Activated naive CD8-positive, alpha-beta T cell treated with anti-CD3 and anti-CD28 coated beads, Interleukin-2, amount 10 ng/mL, durations not matched to agents 7 days and 5 days (primary cell): ENCODE results near the gene KIF13A. TPM values are rescaled to one million over a fixed set of nuclear protein-coding genes. Genes with fewer than 3 reads are reported as not detected.
"Not testable (repeated sequence)": the region's sequence is repeated elsewhere in the genome, so short reads cannot be mapped to it uniquely, and the experiment has no call there.

Source experiments
- ATAC-seq: fragments of 150-1000 bp; cut with Tn5 transposase; one replicate; pipeline ENCODE4 v1.10.0; 2021; ENCODE audit warnings: low read depth, moderate library complexity
- POLR2A ChIA-PET: fragments of 350-600 bp; sonication (Branson Sonifier 250); formaldehyde crosslinking; loops from one replicate; lab custom pipeline; 2021; ENCODE audit warnings: antibody characterized with exemption; lab: Charles Lee
- DNase-seq: peaks from one replicate; pipeline ENCODE4 v3.0.0; 2021
- H3K27ac Mint-ChIP-seq: one replicate; pipeline ENCODE4 v1.8.0; 2022; ENCODE audit warnings: mild to moderate bottlenecking, mixed read lengths
- H3K27me3 Mint-ChIP-seq: one replicate; pipeline ENCODE4 v1.8.0; 2022; ENCODE audit warnings: mild to moderate bottlenecking, moderate library complexity, mixed read lengths
- H3K36me3 Mint-ChIP-seq: one replicate; pipeline ENCODE4 v1.8.0; 2021; ENCODE audit warnings: mild to moderate bottlenecking, mixed read lengths
- H3K4me1 Mint-ChIP-seq: one replicate; pipeline ENCODE4 v1.8.0; 2021; ENCODE audit warnings: mixed read lengths
- H3K4me3 Mint-ChIP-seq: one replicate; pipeline ENCODE4 v1.8.0; 2022; ENCODE audit warnings: mild to moderate bottlenecking, moderate library complexity, mixed read lengths
- H3K9me3 Mint-ChIP-seq: one replicate; pipeline ENCODE4 v1.8.0; 2021; ENCODE audit warnings: mixed read lengths
- total RNA-seq, 2 experiments: library from RNA; stranded (reverse); gene quantifications; one replicate each; pipeline ENCODE4 v1.2.3, GENCODE V29; 2021

Gene KIF13A
- total RNA-seq, 2 experiments from 2014 or later: 0.30 to 0.54 TPM

DNA sequence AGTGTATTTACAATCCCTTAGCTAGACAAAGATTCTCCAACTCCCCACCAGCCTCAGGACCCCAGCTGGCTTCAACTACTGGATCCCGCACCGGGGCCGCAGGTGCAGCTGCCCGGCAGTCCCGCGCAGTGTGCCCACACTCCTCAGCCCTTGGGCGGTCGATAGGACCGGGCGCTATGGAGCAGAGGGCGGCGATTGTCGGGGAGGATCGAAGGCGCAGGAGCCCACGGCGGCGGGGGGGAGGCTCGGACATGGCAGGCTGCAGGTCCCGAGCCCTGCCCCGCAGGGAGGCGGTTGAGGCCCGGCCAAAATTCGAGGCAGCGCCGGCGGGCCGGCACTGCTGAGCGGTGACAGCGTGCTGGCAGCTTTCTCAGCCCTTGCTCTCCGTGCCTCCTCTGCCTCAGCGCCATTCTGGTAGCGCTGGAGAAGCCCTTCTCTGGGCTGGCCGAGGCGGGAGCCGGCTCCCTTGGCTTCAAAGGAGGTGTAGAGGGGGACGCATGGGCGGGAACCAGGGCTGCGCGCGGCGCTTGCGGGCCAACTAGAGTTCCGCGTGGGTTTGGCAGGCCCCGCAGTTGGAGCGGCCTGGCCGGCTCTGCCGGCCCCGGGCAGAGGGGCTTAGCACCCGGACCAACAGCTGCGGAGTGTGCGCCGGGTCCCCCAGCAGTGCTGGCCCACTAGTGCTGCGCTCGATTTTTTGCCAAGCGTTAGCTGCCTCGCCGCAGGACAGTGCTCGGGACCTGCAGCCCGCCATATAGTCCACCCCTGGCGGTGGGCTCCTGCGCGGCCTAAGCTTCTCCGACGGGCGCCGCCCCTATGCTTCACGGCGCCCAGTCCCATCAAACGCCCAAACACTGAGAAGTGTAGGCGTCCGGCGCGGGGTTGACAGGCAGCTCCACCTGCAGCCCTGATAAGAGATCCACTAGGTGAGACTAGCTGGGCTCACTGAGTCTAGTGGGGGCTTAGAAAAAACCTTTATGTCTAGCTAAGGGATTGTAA lies 32.4 kb upstream of the KIF13A start:
- POLR2A ChIA-PET: no interaction called here
- Mint-ChIP-seq H3K36me3 (no peaks in the 10 kb centered on the region), H3K4me3 (no peak overlapping the region), H3K9me3 (no peaks in the 10 kb centered on the region), H3K27me3 (peaks cover 7% of the 10 kb centered on the region), H3K4me1 (no peaks in the 10 kb centered on the region), H3K27ac (no peak overlapping the region)
- ATAC-seq (no peak), DNase-seq (no peak)

DNA sequence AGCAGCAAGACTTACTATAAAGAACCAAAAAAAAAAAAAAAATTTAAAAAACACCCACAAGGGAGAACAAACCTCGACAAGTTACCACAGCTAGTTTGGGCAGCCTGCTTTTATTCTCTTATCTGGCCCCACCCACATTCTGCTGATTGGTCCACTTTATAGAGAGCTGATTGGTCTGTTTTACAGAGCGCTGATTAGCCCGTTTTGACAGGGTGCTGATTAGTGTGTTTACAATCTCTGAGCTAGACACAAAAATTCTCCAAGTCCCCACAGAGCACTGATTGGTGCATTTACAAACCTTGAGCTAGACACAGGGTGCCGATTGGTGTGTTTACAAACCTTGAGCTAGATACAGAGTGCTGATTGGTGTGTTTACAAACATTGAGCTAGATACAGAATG lies 31.7 kb upstream of the KIF13A start:
- H3K4me1 Mint-ChIP-seq, H3K9me3 Mint-ChIP-seq, H3K27me3 Mint-ChIP-seq, DNase-seq, ATAC-seq, POLR2A ChIA-PET, H3K4me3 Mint-ChIP-seq, H3K27ac Mint-ChIP-seq, H3K36me3 Mint-ChIP-seq: not testable (repeated sequence)

DNA sequence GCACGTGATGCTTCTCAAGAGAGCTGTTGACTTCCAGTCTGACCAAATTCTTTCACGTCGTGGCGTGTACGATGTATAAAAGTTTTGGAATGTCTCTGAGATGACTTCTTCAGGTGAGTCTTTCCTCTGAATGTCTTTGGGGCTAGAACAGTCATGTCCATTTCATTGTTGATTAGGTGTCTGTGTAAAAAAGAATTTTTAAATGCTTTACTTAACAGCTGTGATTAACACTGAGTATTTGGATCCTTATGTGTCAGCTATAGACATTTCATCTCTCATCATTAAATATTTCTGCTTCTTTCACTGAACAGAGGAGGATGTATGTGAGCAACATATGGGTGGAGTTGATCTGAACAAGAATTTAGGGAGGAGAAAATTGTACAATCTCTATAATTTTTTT lies 29.3 kb upstream of the KIF13A start:
- POLR2A ChIA-PET: no interaction called here
- DNase-seq (no peak), ATAC-seq (no peak)
- no peaks in the 10 kb centered on the region for H3K36me3 Mint-ChIP-seq
- no peaks in the 10 kb centered on the region for H3K9me3 Mint-ChIP-seq
- H3K4me3 Mint-ChIP-seq: no peak overlapping the region
- H3K4me1 Mint-ChIP-seq: no peaks in the 10 kb centered on the region
- no peak overlapping the region for H3K27ac Mint-ChIP-seq
- H3K27me3 Mint-ChIP-seq: peaks cover 9% of the 10 kb centered on the region

DNA sequence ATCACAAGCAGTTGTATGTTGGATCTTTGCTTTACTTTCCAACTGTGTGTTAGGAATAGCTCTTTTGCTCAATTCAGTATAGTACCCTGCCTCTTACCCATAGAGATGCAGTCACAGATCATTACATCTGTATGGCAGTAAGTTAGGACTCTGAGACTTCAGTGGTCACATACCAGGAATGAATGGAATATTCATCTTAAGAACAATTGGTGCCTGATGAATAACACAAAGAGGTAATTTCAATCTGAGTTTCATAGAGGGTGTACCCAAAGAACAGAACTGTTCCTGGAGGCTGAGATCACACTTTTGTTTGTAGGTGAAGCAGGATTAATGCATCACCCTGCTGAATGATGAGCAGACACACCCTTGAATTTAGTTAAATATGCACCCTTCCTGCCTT lies 28.7 kb upstream of the KIF13A start:
- peaks cover 9% of the 10 kb centered on the region for H3K27me3 Mint-ChIP-seq
- no peaks in the 10 kb centered on the region for H3K4me1 Mint-ChIP-seq
- no peaks in the 10 kb centered on the region for H3K36me3 Mint-ChIP-seq
- DNase-seq (no peak), ATAC-seq (no peak)
- H3K4me3 Mint-ChIP-seq: no peak overlapping the region
- H3K9me3 Mint-ChIP-seq: no peaks in the 10 kb centered on the region
- H3K27ac Mint-ChIP-seq: no peak overlapping the region
- POLR2A ChIA-PET: no interaction called here

DNA sequence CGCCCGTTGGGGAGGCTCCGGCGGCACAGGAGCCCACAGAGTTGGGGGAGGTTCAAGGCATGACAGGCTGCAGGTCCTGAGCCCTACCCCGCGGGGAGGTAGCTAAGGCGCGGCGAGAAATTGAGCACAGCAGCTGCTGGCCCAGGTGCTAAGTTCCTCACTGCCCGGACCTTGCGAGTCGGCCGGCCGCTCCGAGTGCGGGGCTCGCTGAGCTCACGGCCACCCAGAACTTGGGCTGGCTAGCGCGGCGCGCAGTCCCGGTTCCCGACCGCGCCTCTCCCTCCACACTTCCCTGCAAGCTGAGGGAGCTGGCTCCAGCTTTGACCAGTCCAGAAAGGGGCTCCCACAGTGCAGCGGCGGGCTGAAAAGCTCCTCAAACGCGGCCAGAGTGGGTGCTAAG lies 23.9 kb upstream of the KIF13A start:
- Mint-ChIP-seq H3K4me3 (no peak overlapping the region), H3K9me3 (no peaks in the 10 kb centered on the region)

DNA sequence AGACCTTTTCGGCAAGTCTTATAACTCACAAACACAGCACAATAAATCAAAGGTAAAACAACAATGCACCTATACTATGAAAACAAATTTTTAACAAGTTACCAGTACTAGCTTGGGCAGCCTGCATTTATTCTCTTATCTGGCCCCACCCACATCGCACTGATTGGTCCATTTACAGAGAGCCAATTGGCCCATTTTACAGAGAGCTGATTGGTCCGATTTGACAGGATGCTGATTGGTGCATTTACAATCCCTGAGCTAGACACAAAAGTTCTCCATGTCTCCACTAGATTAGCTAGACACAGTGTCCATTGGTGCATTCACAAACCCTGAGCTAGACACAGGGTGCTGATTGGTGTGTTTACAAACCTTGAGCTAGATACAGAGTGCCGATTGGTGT lies 23.1 kb upstream of the KIF13A start:
- H3K27ac Mint-ChIP-seq, H3K4me1 Mint-ChIP-seq, ATAC-seq, H3K27me3 Mint-ChIP-seq, H3K36me3 Mint-ChIP-seq, H3K9me3 Mint-ChIP-seq, POLR2A ChIA-PET, H3K4me3 Mint-ChIP-seq, DNase-seq: not testable (repeated sequence)

More for the DNA sequence above, 23.9 kb upstream of the KIF13A start:
- DNase-seq: no peak
- H3K4me1 Mint-ChIP-seq: no peaks in the 10 kb centered on the region
- no peak overlapping the region for H3K27ac Mint-ChIP-seq
- POLR2A ChIA-PET: no interaction called here
- H3K36me3 Mint-ChIP-seq: no peaks in the 10 kb centered on the region
- peaks cover 3% of the 10 kb centered on the region for H3K27me3 Mint-ChIP-seq
- no peak for ATAC-seq

DNA sequence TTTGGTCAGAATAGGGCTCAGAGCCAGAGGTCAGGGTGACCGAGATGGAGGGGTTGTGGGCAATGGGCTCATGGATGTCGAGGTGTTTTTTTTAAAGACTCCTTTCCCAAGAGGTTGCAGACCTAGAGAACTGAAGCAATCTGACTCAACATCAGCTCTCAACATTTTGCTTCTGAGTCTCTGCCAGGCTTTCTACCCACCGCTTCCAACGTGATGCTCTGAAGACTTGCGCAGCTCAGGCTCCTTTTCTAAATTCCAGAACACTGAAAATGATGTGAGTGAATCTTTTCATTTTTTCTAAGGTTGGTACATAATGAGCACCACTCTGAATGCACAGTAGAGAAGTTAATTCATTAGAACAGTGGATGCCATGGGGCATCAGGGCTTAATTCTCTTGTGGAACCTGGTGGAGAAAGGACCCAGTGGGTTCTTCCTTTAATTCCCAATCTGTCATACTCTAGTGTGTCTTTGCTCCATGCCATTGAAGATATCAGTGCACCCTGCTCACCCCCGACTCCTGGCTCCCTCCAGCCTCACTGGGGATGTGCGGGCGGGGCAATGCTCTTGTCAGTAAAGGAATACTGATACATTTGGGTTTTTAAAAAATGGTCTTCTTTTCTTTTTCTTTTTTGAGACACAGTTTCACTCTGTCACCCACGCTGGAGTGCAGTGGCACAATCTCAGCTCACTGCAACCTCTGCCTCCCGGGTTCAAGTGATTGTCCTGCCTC lies 17.0 kb upstream of the KIF13A start:
- Mint-ChIP-seq H3K9me3 (no peaks in the 10 kb centered on the region), H3K4me3 (no peak overlapping the region), H3K27ac (no peak overlapping the region), H3K27me3 (peaks cover 7% of the 10 kb centered on the region), H3K4me1 (no peaks in the 10 kb centered on the region), H3K36me3 (no peaks in the 10 kb centered on the region)
- DNase-seq (no peak), ATAC-seq (no peak)
- POLR2A ChIA-PET: no interaction called here

DNA sequence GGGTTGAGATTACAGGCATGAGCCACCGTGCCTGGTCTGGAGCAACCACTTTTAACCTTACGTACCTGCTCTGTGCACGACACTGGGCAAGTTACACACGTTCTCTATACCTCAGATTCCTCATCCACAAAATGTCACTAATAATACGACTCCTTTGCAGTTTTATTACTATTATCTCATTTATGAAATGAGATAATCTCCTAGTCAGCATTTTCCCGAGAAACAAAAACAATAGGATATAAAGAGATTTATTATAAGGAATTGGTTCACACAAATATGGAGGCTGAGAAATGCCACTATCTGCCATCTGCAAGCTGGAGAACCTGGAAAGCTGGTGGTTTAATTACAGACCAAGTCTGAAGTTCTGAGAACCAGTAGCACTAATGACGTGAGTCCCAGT lies 12.0 kb upstream of the KIF13A start:
- H3K4me3 Mint-ChIP-seq: no peak overlapping the region
- no peaks in the 10 kb centered on the region for H3K36me3 Mint-ChIP-seq
- no peak overlapping the region for H3K27ac Mint-ChIP-seq
- no peak for ATAC-seq
- no peaks in the 10 kb centered on the region for H3K4me1 Mint-ChIP-seq
- POLR2A ChIA-PET: no interaction called here
- no peak for DNase-seq
- H3K27me3 Mint-ChIP-seq: peaks cover 16% of the 10 kb centered on the region
- H3K9me3 Mint-ChIP-seq: no peaks in the 10 kb centered on the region

DNA sequence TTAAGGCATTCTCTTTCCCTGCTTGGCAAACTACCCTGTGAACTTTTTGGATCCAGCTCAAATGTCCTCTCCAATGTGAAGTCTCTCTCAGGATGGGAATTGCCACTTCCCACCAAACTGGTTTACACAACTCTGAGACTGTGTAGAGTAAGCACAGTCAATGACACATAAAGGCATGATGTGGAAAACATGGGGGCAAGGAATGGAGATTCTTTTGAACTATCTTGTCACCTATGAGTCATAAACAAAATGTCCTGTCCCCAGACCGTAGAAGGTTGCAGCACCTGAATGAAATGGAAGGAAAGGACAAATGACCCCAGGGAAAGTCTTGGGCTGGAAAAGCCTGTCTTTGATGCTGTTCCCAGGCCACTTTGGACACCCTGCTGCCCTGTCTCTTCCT lies 11.0 kb upstream of the KIF13A start:
- POLR2A ChIA-PET: no interaction called here
- H3K36me3 Mint-ChIP-seq: no peaks in the 10 kb centered on the region
- DNase-seq (no peak), ATAC-seq (no peak)
- H3K27me3 Mint-ChIP-seq: peaks cover 18% of the 10 kb centered on the region
- no peaks in the 10 kb centered on the region for H3K9me3 Mint-ChIP-seq
- H3K4me3 Mint-ChIP-seq: no peak overlapping the region
- no peak overlapping the region for H3K27ac Mint-ChIP-seq
- H3K4me1 Mint-ChIP-seq: no peaks in the 10 kb centered on the region

DNA sequence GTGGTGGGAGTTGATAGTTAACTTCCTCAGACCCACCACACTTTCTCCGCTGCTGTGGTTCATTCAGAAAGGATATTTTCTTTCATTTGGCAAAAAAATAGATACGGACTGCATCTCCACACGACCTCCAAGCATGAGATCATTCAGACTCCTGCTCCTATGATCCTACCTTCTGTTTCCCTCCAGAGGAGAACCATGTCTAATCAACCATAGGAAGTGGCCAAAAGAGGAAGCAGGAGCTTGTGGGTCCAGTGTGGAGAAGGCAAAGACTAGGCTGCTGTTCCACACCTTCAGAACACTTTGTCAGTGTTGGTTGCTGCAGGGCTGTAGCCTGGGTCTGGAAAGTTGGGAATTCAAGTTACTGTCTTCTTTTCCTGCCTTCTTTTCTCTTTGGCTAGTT lies 10.6 kb upstream of the KIF13A start:
- no peaks in the 10 kb centered on the region for H3K9me3 Mint-ChIP-seq
- H3K4me1 Mint-ChIP-seq: no peaks in the 10 kb centered on the region
- no peak overlapping the region for H3K27ac Mint-ChIP-seq
- ATAC-seq (no peak), DNase-seq (no peak)
- POLR2A ChIA-PET: no interaction called here
- no peaks in the 10 kb centered on the region for H3K36me3 Mint-ChIP-seq
- no peak overlapping the region for H3K4me3 Mint-ChIP-seq
- peaks cover 18% of the 10 kb centered on the region for H3K27me3 Mint-ChIP-seq

DNA sequence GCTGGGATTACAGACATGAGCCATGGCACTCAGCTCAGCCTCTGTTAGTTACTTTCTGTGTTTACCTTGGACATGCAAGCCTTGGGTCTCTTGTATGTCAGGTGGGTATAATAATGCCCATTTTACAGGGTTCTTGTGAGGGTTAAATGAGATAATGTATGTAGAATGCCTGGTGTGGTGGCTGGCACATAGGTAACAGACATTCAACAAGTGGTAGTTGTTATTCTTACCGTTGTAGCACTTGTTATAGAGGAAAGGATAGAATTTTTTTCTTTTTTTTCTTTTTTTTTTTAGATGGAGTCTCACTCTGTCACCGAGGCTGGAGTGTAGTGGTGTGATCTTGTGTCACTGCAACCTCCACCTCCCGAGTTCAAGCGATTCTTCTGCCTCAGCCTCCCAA lies 8.0 kb upstream of the KIF13A start:
- POLR2A ChIA-PET: no interaction called here
- no peaks in the 10 kb centered on the region for H3K9me3 Mint-ChIP-seq
- no peak overlapping the region for H3K27ac Mint-ChIP-seq
- no peaks in the 10 kb centered on the region for H3K4me1 Mint-ChIP-seq
- no peak overlapping the region for H3K4me3 Mint-ChIP-seq
- ATAC-seq (no peak), DNase-seq (no peak)
- H3K36me3 Mint-ChIP-seq: no peaks in the 10 kb centered on the region
- H3K27me3 Mint-ChIP-seq: peaks cover 22% of the 10 kb centered on the region

DNA sequence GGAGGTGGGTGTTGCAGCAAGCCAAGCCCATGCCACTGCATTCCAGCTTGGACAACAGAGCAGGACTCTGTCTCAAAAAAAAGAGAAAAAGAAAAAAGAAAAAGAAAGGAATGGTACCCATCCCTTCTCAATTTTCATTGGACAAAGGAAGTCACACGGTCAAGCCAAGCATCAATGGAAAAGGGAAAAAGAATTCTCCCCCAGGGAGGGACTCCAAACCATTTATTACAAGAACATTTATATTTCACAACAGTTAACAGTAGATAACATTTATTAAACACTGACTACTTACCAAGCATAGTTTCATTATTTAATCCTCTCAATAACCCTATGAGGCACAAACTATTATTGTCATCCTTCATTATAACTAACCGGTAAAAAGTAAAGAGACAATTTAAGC lies 6.6 kb upstream of the KIF13A start:
- H3K36me3 Mint-ChIP-seq: no peaks in the 10 kb centered on the region
- no peaks in the 10 kb centered on the region for H3K9me3 Mint-ChIP-seq
- H3K27me3 Mint-ChIP-seq: peaks cover 29% of the 10 kb centered on the region
- ATAC-seq (no peak), DNase-seq (no peak)
- POLR2A ChIA-PET: no interaction called here
- H3K4me3 Mint-ChIP-seq: no peak overlapping the region
- H3K4me1 Mint-ChIP-seq: no peaks in the 10 kb centered on the region
- no peak overlapping the region for H3K27ac Mint-ChIP-seq

DNA sequence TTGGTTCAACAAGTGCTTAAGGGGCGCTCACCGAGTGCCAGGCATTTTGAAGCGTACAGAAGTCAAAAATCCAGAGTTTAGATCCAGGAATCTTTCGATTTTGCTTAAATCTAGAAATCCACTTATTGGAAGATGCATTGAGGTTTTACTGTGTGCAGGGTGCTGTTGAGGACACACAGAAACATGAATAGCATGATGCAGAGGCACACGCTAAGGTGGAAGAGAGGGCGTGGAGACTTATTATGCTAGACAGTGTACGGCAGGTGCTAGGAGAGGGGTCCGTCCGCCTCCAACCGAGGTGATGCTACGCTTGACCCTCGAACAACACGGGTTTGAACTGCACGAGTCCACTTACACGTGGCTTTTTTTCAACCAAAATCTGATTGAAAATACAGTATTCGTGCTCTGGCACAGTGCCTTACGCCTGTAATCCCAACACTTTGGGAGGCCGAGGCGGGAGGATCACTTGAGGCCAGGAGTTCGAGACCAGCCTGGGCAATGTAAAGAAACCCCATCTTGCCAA lies 1.0 kb upstream of the KIF13A start:
- peaks cover 7% of the 10 kb centered on the region for H3K4me1 Mint-ChIP-seq
- H3K4me3 Mint-ChIP-seq: peak overlapping the region; percentile 83
- H3K27me3 Mint-ChIP-seq: peaks cover 55% of the 10 kb centered on the region
- no peaks in the 10 kb centered on the region for H3K9me3 Mint-ChIP-seq
- H3K36me3 Mint-ChIP-seq: no peaks in the 10 kb centered on the region
- ATAC-seq: no peak
- H3K27ac Mint-ChIP-seq: no peak overlapping the region
- POLR2A ChIA-PET: no interaction called here
- DNase-seq: no peak
